Anterior cingulate cortex (tissue), 58 donors: ENCODE results near the gene NR2C2AP.

Source experiments
- DNase-seq, 58 donors: peaks; one replicate each; lab custom pipeline; 2025; lab: John Stamatoyannopoulos, UW

The NR2C2AP gene

GRCh38 chr19:19155495-19156219 is 47.6 kb downstream of the NR2C2AP start:
- DNase-seq, result no peak

- no peak for DNase-seq
These were observed 48.3 kb downstream of the NR2C2AP start for GRCh38 chr19:19154768-19155494.

GRCh38 chr19:19152668-19153384 is 50.4 kb downstream of the NR2C2AP start:
- DNase-seq, result no peak

GRCh38 chr19:19151418-19151817 is 51.8 kb downstream of the NR2C2AP start:
- no peak for DNase-seq
